ENCODE results near the gene GNS. TPM values are rescaled to one million over a fixed set of nuclear protein-coding genes. Genes with fewer than 3 reads are reported as not detected.

GNS gene
- total and polyA plus RNA-seq, 2 of the 4 experiments (the other 2 are of a cell fraction) = 60.4 to 80.7 TPM

DNA sequence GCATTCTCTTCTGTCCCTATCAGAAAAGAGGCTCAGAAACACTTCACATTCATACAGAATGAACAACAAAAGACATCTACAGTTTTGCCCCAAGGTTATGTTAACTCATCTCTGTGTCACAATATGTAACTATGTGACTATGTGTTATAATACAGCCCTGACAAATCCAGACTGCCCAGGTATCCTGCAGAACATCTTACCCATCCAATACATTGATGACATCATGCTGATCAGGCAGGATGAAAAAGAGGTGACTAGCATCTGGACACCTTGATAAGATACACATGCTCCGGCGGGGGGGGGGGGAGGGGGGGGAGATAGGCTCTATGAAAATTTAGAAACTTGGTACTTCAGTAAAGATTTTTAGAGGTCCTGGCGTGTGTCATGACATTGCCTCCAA, 8.3 kb upstream of the GNS start:
- no peak overlapping the region for H3K4me2 ChIP-seq (ENCODE audit: low read depth, low read length)
- TF ChIP-seq CHD1 (IDR thresholded peaks at IDR 0.05; ENCODE audit: low read depth, low read length) = no peak
- no peak for TF ChIP-seq FOS (IDR thresholded peaks at IDR 0.05; ENCODE audit: low read depth, low read length)
- TF ChIP-seq MXI1 (IDR thresholded peaks at IDR 0.05; ENCODE audit: borderline replicate concordance, low read depth, low read length) = no peak
- no peak for TF ChIP-seq RFX5 (IDR thresholded peaks at IDR 0.05; ENCODE audit: low read depth, low read length)
- no peak for TF ChIP-seq MAFK (IDR thresholded peaks at IDR 0.05; ENCODE audit: low read depth, low read length)
- no peak for TF ChIP-seq USF2 (IDR thresholded peaks at IDR 0.05; ENCODE audit: low read depth, low read length)
- TF ChIP-seq, protein P1, sequence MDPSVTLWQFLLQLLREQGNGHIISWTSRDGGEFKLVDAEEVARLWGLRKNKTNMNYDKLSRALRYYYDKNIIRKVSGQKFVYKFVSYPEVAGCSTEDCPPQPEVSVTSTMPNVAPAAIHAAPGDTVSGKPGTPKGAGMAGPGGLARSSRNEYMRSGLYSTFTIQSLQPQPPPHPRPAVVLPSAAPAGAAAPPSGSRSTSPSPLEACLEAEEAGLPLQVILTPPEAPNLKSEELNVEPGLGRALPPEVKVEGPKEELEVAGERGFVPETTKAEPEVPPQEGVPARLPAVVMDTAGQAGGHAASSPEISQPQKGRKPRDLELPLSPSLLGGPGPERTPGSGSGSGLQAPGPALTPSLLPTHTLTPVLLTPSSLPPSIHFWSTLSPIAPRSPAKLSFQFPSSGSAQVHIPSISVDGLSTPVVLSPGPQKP (IDR thresholded peaks at IDR 0.05; ENCODE audit: borderline replicate concordance, low read depth, low read length) = no peak
- no peak for TF ChIP-seq CEBPB (IDR thresholded peaks at IDR 0.05; ENCODE audit: low read depth, low read length)
- TF ChIP-seq POLR2A (IDR thresholded peaks at IDR 0.05; ENCODE audit: low read depth, low read length) = no peak
- TF ChIP-seq NFE2L2 (IDR thresholded peaks at IDR 0.05; ENCODE audit: low read depth, low read length) = no peak
- TF ChIP-seq RAD21 (IDR thresholded peaks at IDR 0.05; ENCODE audit: low read length) = no peak
- H3K9me3 ChIP-seq (ENCODE audit: control insufficient read depth, insufficient read depth, low read length) = no peaks in the 10 kb centered on the region
- no peak overlapping the region for H4K8ac ChIP-seq (ENCODE audit: low read depth in 2 of 2, low read length in 2 of 2)
- H3K56ac ChIP-seq (ENCODE audit: extremely low read depth, insufficient read depth, low read length) = no peak overlapping the region
- no peaks in the 10 kb centered on the region for H3K9me1 ChIP-seq (ENCODE audit: insufficient read depth, low read length)
- no peak overlapping the region for H2AK9ac ChIP-seq (replicated peaks; ENCODE audit: low read depth, low read length, poor library complexity)
- no peaks in the 10 kb centered on the region for H4K20me1 ChIP-seq (ENCODE audit: insufficient read depth, low read length)
- no peak overlapping the region for H3K23ac ChIP-seq (ENCODE audit: low read depth, low read length)
- H3K4me3 ChIP-seq (ENCODE audit: insufficient read depth, low read depth, low read length) = no peak overlapping the region
- H4K5ac ChIP-seq (ENCODE audit: low read depth, low read length) = no peak overlapping the region
- intact Hi-C loops (cut with micrococcal nuclease) = no loop called here
- no peak overlapping the region for H3K14ac ChIP-seq (replicated peaks; ENCODE audit: low read depth, low read length)
- H2BK20ac ChIP-seq (ENCODE audit: low read depth, low read length) = no peak overlapping the region
- WGBS, 2 experiments (ENCODE audit: extremely low coverage in 2 of 2, insufficient read length in 1 of 2) = 80% methylated on average over 1 of the region's 3 CpGs; no CpG with 5 or more reads in 1 of the 2 experiments
- no peak overlapping the region for H3K27ac ChIP-seq (ENCODE audit: insufficient read depth, low read length)
- no peak overlapping the region for H3K4ac ChIP-seq (ENCODE audit: low read depth, low read length)
- no peak overlapping the region for H3K9ac ChIP-seq (ENCODE audit: low read depth, low read length)
- H4K91ac ChIP-seq (ENCODE audit: insufficient read depth, low read depth, low read length) = no peak overlapping the region
- no peak overlapping the region for H2AK5ac ChIP-seq (ENCODE audit: low read depth, low read length)
- in situ Hi-C loops (cut with MboI; ENCODE audit: low sequenced_read_pairs) = no loop called here
- peaks cover 4% of the 10 kb centered on the region; the same call in 1 of the 2 replicates for H3K27me3 ChIP-seq (ENCODE audit: control insufficient read depth, insufficient read depth, low read length)
- H3K4me1 ChIP-seq (ENCODE audit: control insufficient read depth, insufficient read depth, low read length) = no peaks in the 10 kb centered on the region
- ChIA-PET CTCF (no interaction called here), POLR2A (ENCODE audit: unreplicated experiment) (no interaction called here)
- H3K36me3 ChIP-seq (ENCODE audit: control insufficient read depth, insufficient read depth, low read length) = no peaks in the 10 kb centered on the region
- no peak overlapping the region for H2BK5ac ChIP-seq (ENCODE audit: low read depth, low read length, poor library complexity, severe bottlenecking)
- no peak overlapping the region for H2BK120ac ChIP-seq (ENCODE audit: low read depth, low read length)
- H3K18ac ChIP-seq (ENCODE audit: low read depth, low read length) = no peak overlapping the region
- H3K79me1 ChIP-seq (ENCODE audit: low read depth in 1 of 2, low read length in 2 of 2) = no peaks in the 10 kb centered on the region
- no peak for ATAC-seq (ENCODE audit: low read depth)
- no peak for DNase-seq
- no peak overlapping the region for H2AFZ ChIP-seq (replicated peaks; ENCODE audit: low read length, poor library complexity)
- BruUV-seq (replicated peaks) = no TSS peak
- dilution Hi-C loops (cut with HindIII; ENCODE audit: low sequenced_read_pairs, unreplicated experiment) = no loop called here
- H2BK15ac ChIP-seq (ENCODE audit: low read depth, low read length) = no peak overlapping the region

All from IMR-90 (cell line).